Transverse colon (tissue), 4 donors: ENCODE results near the gene CYP17A1. TPM values are rescaled to one million over a fixed set of nuclear protein-coding genes. Genes with fewer than 3 reads are reported as not detected.
A peak's percentile ranks its signal among the peaks of the same experiment; 100 is the strongest.
"Not testable (repeated sequence)": the region's sequence is repeated elsewhere in the genome, so short reads cannot be mapped to it uniquely, and the experiment has no call there.

Source experiments
- DNase-seq: peaks from one replicate; pipeline ENCODE4 v3.0.0-alpha.2; 2019
- H3K27ac ChIP-seq, 4 donors: fragments of 200-600 bp; sonication (generic); 2 replicates each; pipeline ENCODE4 v1.5.1; 2016 to 2018; ENCODE audit warnings: inconsistent platforms in 4 of 4
- H3K27me3 ChIP-seq: fragments of 200-600 bp; sonication (generic); 2 replicates; pipeline ENCODE4 v1.5.1; 2017; ENCODE audit warnings: inconsistent platforms
- H3K36me3 ChIP-seq, 4 donors: fragments of 200-600 bp; sonication (generic); 2 replicates each; pipeline ENCODE4 v1.5.1; 2017 to 2019; ENCODE audit warnings: inconsistent platforms in 4 of 4
- H3K4me1 ChIP-seq, 4 donors: fragments of 200-600 bp; sonication (generic); 2 replicates each; pipeline ENCODE4 v1.5.1; 2017 to 2020; ENCODE audit warnings: inconsistent platforms in 4 of 4
- H3K4me3 ChIP-seq, 4 donors: fragments of 200-600 bp; sonication (generic); 1 replicate in 1 of 4; 2 replicates in 3 of 4; pipeline versions ENCODE4 v1.5.1 to v1.6.1; 2017 to 2019; ENCODE audit warnings: inconsistent platforms in 4 of 4
- H3K9me3 ChIP-seq, 2 donors: fragments of 200-600 bp; sonication (generic); 2 replicates each; pipeline ENCODE4 v1.5.1; 2017 to 2019; ENCODE audit warnings: inconsistent platforms in 2 of 2
- CTCF ChIP-seq, 5 experiments: fragments of 200-600 bp in 3 of 5; fragments of 450-650 bp in 2 of 5; sonication (generic) in 3 of 5; IDR thresholded peaks; 1 replicate in 2 of 5; 2 replicates in 3 of 5; pipeline ENCODE4 v1.5.1; 2016 to 2017; ENCODE audit warnings: antibody characterized with exemption in 5 of 5, inconsistent platforms in 3 of 5, mild to moderate bottlenecking in 2 of 5, moderate library complexity in 1 of 5
- EP300 ChIP-seq: sonication (generic); formaldehyde crosslinking; IDR thresholded peaks from one replicate; pipeline ENCODE4 v1.6.1; 2017; ENCODE audit warnings: antibody characterized with exemption, low read depth
- POLR2A ChIP-seq: fragments of 450-650 bp; IDR thresholded peaks from one replicate; pipeline ENCODE4 v1.6.1; 2016; ENCODE audit warnings: antibody characterized with exemption, mild to moderate bottlenecking, moderate library complexity
- POLR2AphosphoS5 ChIP-seq, 3 donors: sonication (generic); formaldehyde crosslinking; IDR thresholded peaks; one replicate each; pipeline ENCODE4 v1.6.1; 2016; ENCODE audit warnings: antibody characterized with exemption in 3 of 3
- WGBS, 2 donors: methylation state at CpG; one replicate each; pipeline ENCODE4 v1.1.5; 2018; ENCODE audit warnings: low coverage in 1 of 2; 5-methylcytosine and 5-hydroxymethylcytosine counted together
- in situ Hi-C, 4 donors: fragments of 200-750 bp; cut with MboI; loops; one replicate each; pipeline versions ENCODE4 v1.15.0 to v1.15.1; 2017; ENCODE audit warnings: low sequenced_read_pairs in 3 of 4, low pct_ligation_motif_present in 1 of 4, low pct_unique_long_range_greater_than_20kb in 1 of 4
- intact Hi-C: fragments of 100-400 bp; cut with DNase I; formaldehyde crosslinking; loops from one replicate; pipeline ENCODE4 v1.15.1; 2023; ENCODE audit warnings: low total_unique reads
- total RNA-seq, 4 donors: library from RNA; depleted of rRNA; stranded (reverse); fragments of >200 nt; gene quantifications; one replicate each; pipeline ENCODE4 v1.1.0, GENCODE V29; 2016

Gene CYP17A1
- total RNA-seq, 4 donors from 2014 or later, result 13.3 TPM; not detected in 3

GRCh38 chr10:102822222-102822621 lies 15.0 kb downstream of the CYP17A1 start:
- in situ Hi-C loops (no loop called here), intact Hi-C loops (no loop called here)
- DNase-seq, result no peak
- Histone ChIP-seq H3K27ac (no peak overlapping the region), H3K36me3 (no peaks in the 10 kb centered on the region), H3K4me3 (no peak overlapping the region), H3K9me3 (no peaks in the 10 kb centered on the region), H3K4me1 (no peaks in the 10 kb centered on the region), H3K27me3 (no peaks in the 10 kb centered on the region)
- TF ChIP-seq EP300, result no peak
- TF ChIP-seq POLR2AphosphoS5 (IDR thresholded peaks at IDR 0.05), result no peak
- TF ChIP-seq POLR2A, result no peak
- 95% methylated on average over 12 of the region's 12 CpGs; no CpG with 5 or more reads in 1 of the 2 donors for WGBS, 2 donors

GRCh38 chr10:102820008-102820407 lies 17.2 kb downstream of the CYP17A1 start:
- WGBS, 2 donors, result 96 to 97% methylated on average over 5 of the region's 5 CpGs
- DNase-seq, intact Hi-C loops, H3K27me3 ChIP-seq, H3K9me3 ChIP-seq, H3K4me3 ChIP-seq, H3K36me3 ChIP-seq, in situ Hi-C loops: not testable (repeated sequence)
- peaks cover 15 to 18% (median 16%) of the 10 kb centered on the region in 4 donors for H3K4me1 ChIP-seq
- H3K27ac ChIP-seq, result peak overlapping the region in 2 of 4 donors; percentile 31 to 60

- no peaks in the 10 kb centered on the region for H3K27me3 ChIP-seq
- H3K4me3 ChIP-seq, result no peak overlapping the region
- WGBS, 2 donors, result 56% methylated on average over 6 of the region's 6 CpGs; no CpG with 5 or more reads in 1 of the 2 donors
- peak; percentile 25 for TF ChIP-seq EP300
- TF ChIP-seq POLR2A, result no peak
- peaks cover 0 to 3% (median 0%) of the 10 kb centered on the region in 4 donors for H3K36me3 ChIP-seq
- in situ Hi-C loops (no loop called here), intact Hi-C loops (no loop called here)
- peak; percentile 26 for DNase-seq
- peak overlapping the region; percentile 31 to 60 (median 54) for H3K27ac ChIP-seq
- H3K9me3 ChIP-seq, result no peaks in the 10 kb centered on the region
- peaks cover 16 to 27% (median 20%) of the 10 kb centered on the region in 4 donors for H3K4me1 ChIP-seq
Observed at GRCh38 chr10:102819054-102819453, 18.2 kb downstream of the CYP17A1 start.

GRCh38 chr10:102817175-102817574 lies 20.0 kb downstream of the CYP17A1 start:
- intact Hi-C loops, result no loop called here
- WGBS, 2 donors, result 80 to 93% methylated on average over 2 to 4 of the region's 4 CpGs
- Histone ChIP-seq H3K27me3 (no peaks in the 10 kb centered on the region), H3K36me3 (peaks cover 0 to 20% (median 7%) of the 10 kb centered on the region in 4 donors), H3K27ac (peak overlapping the region; percentile 78 to 86 (median 83)), H3K4me3 (no peak overlapping the region), H3K9me3 (no peaks in the 10 kb centered on the region), H3K4me1 (peaks cover 16 to 35% (median 21%) of the 10 kb centered on the region in 4 donors)
- TF ChIP-seq POLR2AphosphoS5 (IDR thresholded peaks at IDR 0.05) (no peak), CTCF (IDR thresholded peaks at IDR 0.05) (no peak), POLR2A (no peak), EP300 (no peak)
- in situ Hi-C loops, result no loop called here
- no peak for DNase-seq

GRCh38 chr10:102815790-102816549 lies 21.2 kb downstream of the CYP17A1 start:
- Histone ChIP-seq H3K9me3 (no peaks in the 10 kb centered on the region), H3K36me3 (peaks cover 0 to 31% (median 13%) of the 10 kb centered on the region in 4 donors), H3K27me3 (no peaks in the 10 kb centered on the region), H3K4me1 (peaks cover 16 to 35% (median 21%) of the 10 kb centered on the region in 4 donors), H3K4me3 (no peak overlapping the region), H3K27ac (peak overlapping the region; percentile 78 to 86 (median 83))
- WGBS, 2 donors, result 43 to 84% methylated on average over 3 to 12 of the region's 12 CpGs
- DNase-seq, result peak; percentile 34
- peak; percentile 37 for TF ChIP-seq POLR2A
- peak in 2 of 3 donors; percentile 26 to 50 for TF ChIP-seq POLR2AphosphoS5 (IDR thresholded peaks at IDR 0.05)
- TF ChIP-seq CTCF (IDR thresholded peaks at IDR 0.05), result no peak
- in situ Hi-C loops, result no loop called here
- intact Hi-C loops, result no loop called here
